NCI-H146 treated with DMSO at 0.1 percent for 48 hours (cell line): ENCODE results near the gene TIMM44.
"Not testable (repeated sequence)": the region's sequence is repeated elsewhere in the genome, so short reads cannot be mapped to it uniquely, and the experiment has no call there.

Experiments
- DNase-seq: peaks from one replicate; lab custom pipeline; 2025; ENCODE audit not compliant: unreplicated experiment; lab: John Stamatoyannopoulos, UW

TIMM44 gene

DNA sequence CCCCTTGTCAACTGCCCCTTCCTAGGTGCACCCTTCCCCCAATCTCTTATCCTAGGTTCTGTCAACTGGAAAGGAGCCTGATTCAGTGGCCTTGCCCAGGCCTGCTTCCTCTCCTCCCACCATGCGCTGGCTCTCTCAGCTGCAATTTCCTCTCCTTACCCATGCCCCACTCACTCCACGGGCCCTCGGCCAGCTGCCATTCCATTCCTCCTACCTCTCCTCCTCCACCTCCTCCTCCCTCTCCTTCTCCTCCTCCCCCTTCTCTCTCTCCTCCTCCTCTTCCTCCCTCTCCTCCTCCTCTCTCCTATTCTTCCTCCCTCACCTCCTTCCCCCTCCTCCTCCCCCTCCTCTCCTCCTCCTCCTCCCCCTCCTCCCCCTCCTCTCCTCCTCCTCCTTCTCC, 9.6 kb upstream of the TIMM44 start:
- DNase-seq: no peak

DNA sequence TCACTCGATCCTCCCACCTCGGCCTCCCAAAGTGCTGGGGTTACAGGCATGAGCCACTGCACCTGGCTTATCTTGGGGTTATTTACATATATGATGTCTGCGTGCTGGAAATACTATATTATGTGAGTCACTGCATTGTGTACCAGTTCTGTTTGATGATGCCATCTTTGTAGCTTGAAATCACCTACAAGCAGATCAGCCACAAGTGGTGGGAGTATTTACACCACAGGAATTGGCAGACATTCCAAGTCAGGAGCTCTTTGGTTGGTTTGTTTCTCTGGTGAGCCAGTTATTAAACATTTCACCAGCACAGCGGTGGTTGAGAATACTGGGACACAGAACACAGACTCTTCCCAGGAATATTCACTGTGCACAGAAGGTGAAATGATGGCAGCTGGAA, 4.5 kb upstream of the TIMM44 start:
- DNase-seq: no peak

DNA sequence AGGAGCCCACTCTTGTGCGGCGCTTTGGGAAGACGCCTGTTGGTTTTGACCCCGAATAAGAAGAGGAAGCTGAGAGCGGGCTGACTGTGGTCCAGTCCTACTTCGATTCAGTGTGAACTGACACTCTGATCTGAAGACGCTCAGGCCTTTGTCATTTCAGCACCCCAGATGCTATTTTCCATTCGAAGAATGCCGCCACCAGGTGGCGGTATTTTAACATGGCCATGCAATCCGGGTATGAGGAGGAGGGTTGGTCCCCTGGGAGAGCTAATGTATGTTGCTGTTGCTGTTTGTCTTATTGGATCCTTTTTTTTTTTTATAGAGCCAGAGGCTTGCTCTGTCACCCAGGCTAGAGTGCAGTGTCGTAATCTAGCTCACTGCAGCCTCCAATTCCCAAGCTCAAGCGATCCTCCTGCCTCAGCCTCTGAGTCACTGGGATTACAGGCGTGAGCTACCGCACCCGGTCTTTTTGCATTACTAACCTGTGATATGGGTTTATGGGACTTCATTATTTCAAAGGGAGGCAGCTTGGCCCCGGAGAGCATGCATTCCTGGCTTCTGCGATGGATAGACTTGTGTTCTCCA, 803 bp upstream of the TIMM44 start:
- peak; percentile 48 for DNase-seq

DNA sequence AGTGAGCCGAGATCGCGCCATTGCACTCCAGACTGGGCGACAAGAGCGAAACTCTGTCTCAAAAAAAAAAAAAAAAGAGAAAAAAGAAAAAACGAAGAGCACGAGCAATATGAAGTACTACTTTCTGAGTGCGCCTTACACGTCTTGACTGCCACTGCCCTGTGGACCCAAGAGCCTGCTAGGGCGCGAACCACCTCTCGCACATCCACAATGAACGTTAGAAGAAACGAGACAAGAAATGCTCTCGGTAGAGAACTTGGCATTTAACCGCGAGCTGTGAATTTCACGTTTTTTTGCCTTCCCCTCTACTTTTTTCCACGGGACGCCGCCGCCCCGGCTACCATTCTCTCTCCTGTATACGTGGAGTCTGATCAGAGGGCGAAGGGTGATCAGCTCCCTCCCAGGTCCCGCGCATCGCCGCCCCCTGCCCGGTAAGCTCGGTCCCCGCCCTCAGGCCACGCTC, 454 bp downstream of the TIMM44 start:
- no peak for DNase-seq

DNA sequence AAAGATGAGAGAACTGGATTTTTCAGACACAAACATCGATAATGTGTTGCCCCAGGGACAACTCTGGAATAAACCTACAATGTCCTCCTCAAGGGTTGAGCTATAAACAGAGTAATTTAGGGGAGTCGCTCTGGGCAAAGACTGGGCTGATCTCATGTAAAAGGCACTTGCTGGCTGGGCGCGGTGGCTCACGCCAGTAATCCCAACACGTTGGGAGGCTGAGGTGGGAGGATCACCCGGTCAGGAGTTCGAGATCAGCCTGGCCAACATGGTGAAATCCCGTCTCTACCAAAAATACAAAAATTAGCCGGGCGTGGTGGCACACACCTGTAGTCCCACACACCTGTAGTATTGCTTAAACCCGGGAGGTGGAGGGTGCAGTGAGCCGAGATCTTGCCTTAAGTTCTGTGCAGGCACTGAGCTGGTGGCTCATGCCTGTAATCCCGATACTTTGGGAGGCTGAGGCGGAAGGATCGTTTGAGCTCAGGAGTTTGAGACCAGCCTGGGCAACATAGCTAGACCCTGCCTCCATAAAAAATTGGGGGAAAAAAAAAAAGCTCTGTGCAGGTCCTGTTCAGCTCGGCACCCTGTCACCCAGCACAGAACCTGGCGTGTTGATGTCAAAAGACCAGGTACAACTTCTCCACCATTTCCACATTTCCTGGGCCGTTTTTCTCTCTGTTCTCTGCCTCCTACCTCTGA, 1.4 kb downstream of the TIMM44 start:
- no peak for DNase-seq

DNA sequence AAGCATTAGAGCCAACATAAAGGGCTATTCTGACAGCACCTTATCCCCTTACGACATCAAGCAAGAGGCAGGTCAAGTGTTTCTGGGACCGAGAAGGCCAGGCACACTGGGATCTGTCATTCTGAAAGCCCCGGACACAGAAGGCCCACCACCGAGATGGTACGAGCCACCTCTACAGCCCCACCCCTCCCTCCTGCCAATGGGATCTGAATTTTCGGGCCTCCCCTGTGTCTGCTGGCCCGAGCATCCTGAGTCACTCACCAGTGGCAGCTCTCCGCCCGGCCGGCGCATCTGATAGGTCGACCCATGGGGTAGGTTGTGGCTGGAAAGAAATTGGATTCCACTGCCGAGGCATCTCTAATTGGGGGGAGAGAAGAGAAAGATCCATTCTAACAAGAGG, 2.6 kb downstream of the TIMM44 start:
- DNase-seq: no peak

DNA sequence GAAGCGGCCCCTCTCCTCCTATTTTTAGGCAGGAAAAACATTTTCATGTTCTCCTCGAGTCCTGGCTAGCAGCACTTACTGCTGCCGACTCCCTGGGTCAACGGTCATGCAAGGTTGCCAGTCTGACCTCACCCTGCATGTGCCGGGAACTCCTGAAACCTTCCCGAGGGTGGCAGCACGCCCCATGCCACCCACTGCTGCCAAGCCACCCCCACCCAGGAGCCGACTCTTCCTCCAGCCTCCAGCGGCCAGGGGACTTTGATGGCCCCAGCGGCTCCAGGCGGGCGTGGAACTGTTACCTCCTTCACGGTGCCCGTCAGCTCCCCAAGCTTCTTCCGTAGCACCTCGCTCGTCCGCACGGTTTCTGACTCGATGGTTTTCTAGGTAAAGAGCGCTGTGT, 8.7 kb downstream of the TIMM44 start:
- no peak for DNase-seq

DNA sequence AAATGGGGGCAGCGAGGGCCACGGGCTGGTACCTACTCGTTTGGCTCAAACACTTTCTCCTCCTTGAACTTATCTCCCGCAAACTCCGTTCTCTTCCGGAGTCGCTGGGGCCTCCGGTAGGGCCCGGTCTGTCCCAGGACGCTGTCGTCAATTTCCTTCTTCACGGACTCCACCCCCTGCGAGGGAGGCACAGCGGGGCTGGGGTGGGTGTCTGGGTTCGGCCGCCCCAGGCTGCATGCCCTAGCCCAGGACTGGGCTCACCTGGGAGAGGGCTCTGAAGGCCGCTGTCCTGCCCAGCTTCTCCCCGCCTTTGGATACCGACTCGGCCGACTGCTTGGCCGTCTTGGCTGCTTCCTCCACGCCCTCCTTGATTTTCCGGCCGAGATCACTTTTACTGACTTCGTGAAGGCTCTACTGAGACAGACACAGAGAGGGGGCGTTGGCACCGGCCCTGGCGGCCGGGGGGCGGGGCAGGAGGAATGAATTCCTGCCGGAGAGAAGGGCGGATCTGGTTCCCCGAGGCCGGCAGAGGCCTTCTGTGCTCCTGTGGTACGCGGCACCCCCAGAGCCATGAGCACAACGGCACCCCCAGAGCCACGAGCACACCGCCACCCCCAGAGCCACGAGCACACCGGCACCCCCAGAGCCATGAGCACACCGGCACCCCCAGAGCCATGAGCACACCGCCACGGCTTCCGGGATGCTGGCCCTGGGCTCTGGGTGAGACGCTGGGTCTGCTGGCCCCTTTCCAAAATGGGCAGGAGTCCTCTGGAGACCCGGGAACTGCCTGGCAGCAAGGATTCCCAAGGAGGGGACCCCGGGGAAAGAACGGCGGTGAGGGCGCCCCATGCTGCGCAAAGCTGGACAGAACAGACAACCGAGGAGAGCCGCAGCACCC, 9.4 kb downstream of the TIMM44 start:
- DNase-seq: no peak

DNA sequence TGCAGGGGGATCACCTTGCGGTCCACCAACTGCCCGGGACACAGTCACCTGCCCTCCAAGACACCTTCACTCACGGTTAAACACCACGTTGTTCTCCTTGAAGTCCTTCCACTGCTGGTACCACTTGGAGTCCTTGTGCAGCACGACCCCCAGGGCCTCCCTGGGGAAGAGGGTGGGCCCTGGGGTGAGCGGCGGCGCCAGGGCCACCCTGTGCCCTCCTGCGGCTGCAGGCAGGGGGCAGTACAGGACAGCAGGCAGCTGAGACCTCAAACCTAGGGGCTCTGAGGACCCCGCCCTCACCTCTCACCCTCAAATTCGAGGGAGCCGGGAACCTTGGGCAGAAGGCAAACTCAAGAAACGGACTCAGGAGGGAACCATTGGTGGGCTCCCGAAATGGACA, 10.1 kb downstream of the TIMM44 start:
- DNase-seq: no peak

DNA sequence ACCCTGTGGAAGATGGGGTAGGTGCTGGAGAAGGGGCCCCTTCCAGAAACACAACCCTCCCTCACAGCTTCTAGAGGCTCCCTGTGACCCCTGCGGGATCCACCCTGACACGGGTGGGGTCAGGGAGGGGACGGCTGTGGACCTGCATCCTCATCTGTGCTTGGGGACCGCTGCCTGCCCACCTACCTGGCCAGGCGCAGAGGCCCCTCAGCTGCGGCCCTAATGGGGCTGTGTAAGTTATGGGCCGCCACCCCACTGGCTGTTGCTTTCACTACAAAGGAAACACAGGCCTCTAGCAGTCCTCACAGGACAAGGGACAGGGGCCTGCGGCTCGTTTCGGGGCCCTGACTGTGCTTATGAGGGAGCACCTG, 10.6 kb downstream of the TIMM44 start:
- no peak for DNase-seq

DNA sequence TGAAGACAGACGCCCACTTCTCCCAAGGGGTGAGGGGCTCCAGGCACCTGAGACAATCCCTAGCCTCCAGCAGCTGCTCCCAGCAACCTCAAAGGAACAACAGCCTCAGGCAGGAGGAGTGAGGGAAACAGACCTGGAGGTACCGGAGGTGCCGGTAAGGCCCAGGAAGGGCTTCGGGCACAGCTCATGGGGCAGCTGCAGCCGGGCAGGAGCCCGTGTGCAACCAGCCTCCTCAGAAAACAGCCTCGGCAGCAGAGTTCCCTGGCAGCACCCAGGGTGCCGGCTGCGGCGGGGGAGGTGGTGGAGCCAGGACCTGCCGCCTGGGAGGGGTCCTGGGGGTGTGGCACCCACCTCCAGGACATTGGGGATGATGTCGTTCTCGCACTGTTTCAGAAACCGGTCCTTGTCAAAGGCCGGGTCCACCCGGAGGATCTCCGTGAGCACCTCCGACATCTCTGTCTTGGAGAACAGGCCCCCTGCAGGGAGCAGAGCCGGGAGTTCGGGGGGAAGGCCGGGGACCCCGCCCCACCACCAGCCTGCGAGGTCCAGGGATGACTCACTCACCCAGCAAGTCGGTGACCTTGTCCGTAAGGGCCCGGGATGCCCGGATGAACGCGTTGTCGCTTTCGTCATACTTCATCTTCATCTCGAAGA, 11.1 kb downstream of the TIMM44 start:
- DNase-seq: no peak

DNA sequence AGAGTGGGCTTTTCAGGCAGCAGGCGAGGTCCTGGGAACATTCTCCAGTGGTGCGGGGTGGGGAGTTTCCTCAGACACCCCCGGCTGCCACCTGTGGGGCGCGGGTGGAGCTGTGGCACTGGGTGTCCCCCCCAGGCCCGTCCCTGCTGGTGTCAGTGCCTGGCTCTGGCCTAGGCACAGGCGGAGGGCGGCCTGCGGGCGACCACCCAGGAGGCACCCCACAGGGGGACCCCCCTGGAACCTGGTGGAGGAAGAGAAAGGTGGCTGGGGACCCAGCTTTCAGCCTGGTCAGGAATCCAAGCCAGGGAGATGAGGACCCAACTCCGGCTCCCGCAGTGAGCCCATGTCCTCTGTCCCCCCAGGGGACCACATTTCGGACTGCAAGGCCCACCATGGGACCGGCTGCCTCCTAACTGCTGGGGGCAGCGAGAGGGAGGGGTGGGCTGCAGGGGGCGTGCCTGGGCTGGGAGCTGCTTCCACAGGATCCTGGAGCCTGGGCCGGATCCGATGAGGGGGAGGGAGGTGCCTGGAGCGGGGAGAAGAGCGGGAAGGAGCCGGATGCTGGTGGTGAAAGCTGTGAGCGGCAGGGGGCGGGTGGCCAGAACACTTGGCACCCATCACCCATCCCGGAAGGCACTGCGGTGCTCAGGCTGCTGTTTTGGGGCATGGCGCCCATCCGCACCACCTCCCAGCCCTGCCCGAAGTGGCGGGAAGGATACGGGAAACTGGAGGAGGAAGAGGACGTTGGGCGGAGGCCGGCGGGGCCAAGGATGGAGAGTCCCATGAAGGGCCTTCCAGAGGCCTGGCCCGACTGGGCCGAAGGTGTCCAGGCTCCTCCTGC, 12.0 kb downstream of the TIMM44 start:
- no peak for DNase-seq

DNA sequence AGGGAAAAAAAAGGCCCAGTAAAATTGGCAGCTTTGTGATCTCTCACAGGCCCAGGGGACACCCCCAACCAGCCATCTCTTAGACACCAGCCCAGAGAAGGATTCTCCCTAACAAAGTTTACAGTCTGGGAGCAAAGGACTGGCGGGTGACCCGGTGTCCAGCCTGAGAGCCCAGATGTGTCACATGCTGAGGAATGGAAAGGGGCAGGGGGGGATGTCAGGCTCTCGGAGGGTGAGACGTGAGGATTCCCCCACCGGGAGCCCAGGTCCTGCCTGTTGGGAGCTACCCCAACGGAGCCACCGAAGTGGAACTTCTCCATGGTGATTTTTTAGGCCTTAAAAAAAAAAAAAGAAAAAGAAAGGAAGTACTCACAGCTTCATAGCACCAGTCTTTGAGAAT, 12.7 kb downstream of the TIMM44 start:
- no peak for DNase-seq

DNA sequence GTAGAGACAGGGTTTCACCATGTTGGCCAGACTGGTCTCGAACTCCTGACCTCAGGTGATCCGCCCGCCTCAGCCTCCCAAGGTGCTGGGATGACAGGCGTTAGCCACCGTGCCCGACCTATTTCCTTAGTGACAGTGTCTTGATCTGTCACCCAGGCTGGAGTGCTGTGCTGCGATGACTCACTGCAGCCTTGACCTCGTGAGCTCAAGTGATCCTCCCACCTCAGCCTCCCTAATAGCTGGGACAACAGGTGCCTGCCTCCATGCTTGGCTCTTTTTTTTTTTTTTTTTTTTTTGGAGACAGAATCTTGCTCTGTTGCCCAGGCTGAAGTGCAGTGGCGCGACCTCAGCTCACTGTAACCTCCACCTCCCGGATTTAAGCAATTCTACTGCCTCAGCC, 13.4 kb downstream of the TIMM44 start:
- not testable (repeated sequence) for DNase-seq

DNA sequence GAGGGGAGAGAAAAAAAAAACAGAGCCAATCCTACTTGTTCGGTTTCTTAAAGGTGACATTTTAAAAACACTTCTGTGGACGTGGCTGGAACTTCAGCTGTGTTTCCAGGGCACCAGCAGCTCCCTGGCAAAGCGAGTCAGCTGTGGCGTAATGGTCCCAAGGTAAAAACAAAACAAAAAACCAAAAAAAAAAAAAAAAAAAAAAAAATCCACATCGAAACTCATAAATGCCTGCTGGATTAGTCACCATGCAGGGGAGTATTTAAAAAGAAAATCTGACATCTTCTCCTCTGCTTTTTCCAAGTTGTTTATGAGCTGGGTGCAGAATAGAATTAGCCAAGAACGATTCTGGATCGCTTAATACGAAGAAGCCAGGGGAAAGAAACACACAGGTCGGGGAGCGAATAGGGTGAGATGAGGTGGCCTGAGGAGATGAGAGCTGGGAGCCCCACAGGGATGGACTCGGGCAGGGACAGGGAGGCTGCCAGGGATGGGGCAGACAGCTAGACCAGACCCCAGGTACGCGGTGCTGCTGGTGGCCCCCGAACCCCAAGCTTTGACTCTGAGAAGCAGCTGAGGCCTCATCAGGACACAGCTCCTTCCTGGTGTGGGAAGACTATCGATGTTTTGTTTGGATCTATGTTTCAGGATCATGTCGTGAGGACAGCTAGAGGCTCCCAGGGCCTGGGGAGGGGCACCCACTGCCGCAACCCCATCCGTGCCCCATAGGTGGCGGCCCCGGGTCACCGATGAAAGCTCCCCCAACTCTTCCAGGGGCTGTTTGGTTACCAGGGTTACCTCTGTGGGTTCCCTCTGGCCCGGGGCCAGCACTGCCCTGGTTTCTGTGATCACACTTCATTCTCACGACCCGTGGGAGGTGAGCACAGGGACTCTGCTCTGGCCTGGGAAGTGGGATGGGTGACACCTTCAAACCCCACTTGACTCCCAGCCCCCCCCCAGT, 14.4 kb downstream of the TIMM44 start:
- no peak for DNase-seq

DNA sequence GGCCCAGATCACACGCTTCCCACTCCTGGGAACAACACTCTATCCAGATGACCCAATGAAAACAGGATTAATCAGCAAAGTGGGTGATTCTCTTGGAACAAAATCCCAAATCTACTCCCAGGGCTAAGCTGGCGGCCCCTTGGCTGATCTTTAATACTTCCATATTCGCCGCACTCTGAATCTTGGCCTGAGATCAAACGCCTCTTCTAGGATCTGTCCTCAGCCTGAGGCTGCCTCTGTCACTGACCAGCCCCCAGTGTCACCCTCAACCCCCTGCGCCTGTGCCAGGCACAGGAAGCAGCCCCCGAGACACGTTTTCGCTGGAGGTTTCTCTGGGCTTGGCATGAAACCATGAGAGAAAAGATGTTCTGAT, 15.1 kb downstream of the TIMM44 start:
- DNase-seq: no peak

DNA sequence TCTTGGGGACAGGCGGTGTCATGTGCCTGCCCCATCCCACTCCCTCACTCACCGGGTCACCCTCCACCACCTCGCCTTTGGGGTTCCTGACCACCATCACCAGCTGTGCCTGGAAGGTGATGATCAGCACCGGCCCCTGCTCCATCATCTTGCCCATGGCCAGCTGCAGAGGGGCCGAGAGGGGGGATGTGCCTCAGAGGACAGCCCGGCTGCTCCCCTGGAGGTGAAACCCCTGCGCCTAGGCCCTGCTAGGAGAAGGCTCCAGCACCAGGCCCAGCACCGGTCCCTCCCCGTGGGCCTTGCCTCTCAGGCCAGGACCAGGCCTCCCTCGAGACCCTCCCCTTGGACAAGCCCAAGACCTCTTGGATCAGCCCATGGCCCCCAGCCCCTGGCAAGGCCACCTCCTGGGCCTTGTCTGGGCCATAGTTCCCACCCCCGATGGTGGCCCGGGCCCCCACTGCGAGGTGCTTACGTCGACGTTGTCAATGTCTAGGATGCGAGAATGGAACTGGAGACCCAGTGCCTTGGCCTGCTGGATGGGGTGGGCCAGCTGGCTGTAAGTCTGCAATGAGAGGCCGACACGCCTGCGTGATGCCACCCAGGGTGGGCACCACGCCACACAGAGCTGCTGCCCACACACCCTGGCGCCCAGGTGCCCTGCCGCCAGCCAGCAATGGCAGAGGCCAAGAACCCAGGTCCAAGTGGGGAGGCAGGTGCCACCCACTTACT, 15.7 kb downstream of the TIMM44 start:
- DNase-seq: no peak

DNA sequence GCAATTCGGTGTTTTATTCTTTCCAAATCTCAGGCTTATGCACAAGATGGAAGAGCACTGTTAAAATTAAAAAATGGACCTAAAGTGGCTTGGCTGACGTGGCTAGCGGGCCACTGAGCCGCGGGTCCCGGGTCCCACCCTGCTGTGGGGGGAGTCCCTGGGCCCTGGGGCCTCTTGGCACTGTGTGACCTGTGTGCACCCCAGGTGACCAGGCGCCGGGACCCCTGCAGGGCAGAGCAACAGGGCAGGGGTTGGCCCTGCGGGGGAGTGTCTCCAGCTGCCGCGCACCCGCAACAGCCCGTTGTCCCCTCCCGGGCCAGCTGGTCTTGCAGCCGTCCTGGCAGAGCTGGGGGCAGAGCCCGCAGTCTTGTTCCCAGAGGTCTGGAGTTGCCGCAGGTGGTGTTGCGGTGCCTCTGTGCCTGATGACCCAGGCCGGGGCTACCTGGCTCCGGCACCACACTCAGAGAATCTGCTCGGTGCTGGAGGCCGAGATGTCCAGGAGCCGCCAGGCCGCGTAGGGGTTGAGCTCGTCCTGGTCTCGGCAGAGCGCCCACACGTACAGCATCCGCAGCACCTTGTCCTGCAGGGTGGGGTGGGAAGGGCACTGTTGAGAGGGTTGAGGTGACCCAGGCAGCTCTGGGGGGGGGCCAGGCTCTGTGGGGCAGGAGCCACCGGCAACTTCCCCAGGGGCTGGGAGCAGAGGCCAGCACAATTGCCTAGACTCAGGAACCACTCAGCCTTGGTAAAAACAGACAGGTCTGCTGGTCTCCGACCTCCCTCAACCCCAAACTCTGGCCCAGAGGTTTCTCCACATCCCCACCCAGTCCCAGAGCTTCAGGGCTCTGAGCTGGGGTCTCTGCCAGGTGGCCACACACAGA, 16.5 kb downstream of the TIMM44 start:
- no peak for DNase-seq
